SU-DHL-6 (cell line): Measurements from ENCODE around the gene TMCC1.

Experiments used
- H2AFZ ChIP-seq: fragments of 200-600 bp; sonication (generic); 2 replicates; pipeline ENCODE4 v1.6.1; 2014; ENCODE audit warnings: low read depth, mild to moderate bottlenecking, moderate library complexity, mixed read lengths, antibody characterized with exemption, low read length; ENCODE audit not compliant: severe bottlenecking
- H3F3A ChIP-seq: fragments of 200-600 bp; shearing (Covaris generic); 2 replicates; pipeline ENCODE4 v1.6.0; 2016; ENCODE audit warnings: antibody characterized with exemption, mild to moderate bottlenecking; ENCODE audit not compliant: insufficient read depth
- H3K27ac ChIP-seq: fragments of 200-600 bp; sonication (generic); 2 replicates; pipeline ENCODE4 v1.5.1; 2016; ENCODE audit warnings: low read depth, mild to moderate bottlenecking, low read length, moderate library complexity, mixed read lengths
- H3K27me3 ChIP-seq: fragments of 200-600 bp; sonication (generic), shearing (Covaris generic); 2 replicates; pipeline ENCODE4 v1.6.0; 2014; ENCODE audit warnings: mild to moderate bottlenecking, low read length
- H3K36me3 ChIP-seq: fragments of 200-600 bp; sonication (generic); 2 replicates; pipeline ENCODE4 v1.6.1; 2014; ENCODE audit warnings: mild to moderate bottlenecking, low read length, mixed read lengths
- H3K4me2 ChIP-seq: fragments of 300-600, 200-600 bp; shearing (Covaris generic), sonication (generic); 2 replicates; pipeline ENCODE4 v1.6.0; 2014; ENCODE audit warnings: low read length, low read depth, mild to moderate bottlenecking; ENCODE audit not compliant: poor library complexity, severe bottlenecking
- H3K4me3 ChIP-seq: fragments of 200-600 bp; sonication (generic); 2 replicates; pipeline ENCODE4 v1.5.1; 2014; ENCODE audit warnings: antibody characterized with exemption, low read length, mild to moderate bottlenecking, mixed read lengths; ENCODE audit not compliant: insufficient read depth, poor library complexity, severe bottlenecking
- H3K79me2 ChIP-seq: fragments of 200-600 bp; sonication (generic); 2 replicates; pipeline ENCODE4 v1.6.1; 2014; ENCODE audit warnings: mild to moderate bottlenecking, low read length, moderate library complexity; ENCODE audit not compliant: insufficient read depth
- H3K9ac ChIP-seq: fragments of 200-600 bp; sonication (generic); 2 replicates; pipeline ENCODE4 v1.7.0; 2014; ENCODE audit warnings: mild to moderate bottlenecking, low read length
- H3K9me2 ChIP-seq: fragments of 200-600 bp; sonication (generic); replicated peaks from 2 replicates; pipeline ENCODE4 v1.6.1; 2014; ENCODE audit warnings: low read length; ENCODE audit not compliant: insufficient read depth
- H3K9me3 ChIP-seq: fragments of 200-600 bp; sonication (generic); 2 replicates; pipeline ENCODE4 v1.6.1; 2014; ENCODE audit warnings: low read length, mixed read lengths; ENCODE audit not compliant: insufficient read depth
- H4K20me1 ChIP-seq: fragments of 200-600 bp; sonication (generic); 2 replicates; pipeline ENCODE4 v1.6.1; 2014; ENCODE audit warnings: low read depth, mild to moderate bottlenecking, antibody characterized with exemption, low read length, moderate library complexity, mixed read lengths
- CTCF ChIP-seq: fragments of 200-600 bp; sonication (generic); IDR thresholded peaks from one replicate; pipeline ENCODE4 v1.5.1; 2017; ENCODE audit warnings: antibody characterized with exemption, mild to moderate bottlenecking, low read length, moderate library complexity; ENCODE audit not compliant: insufficient read depth, poor library complexity, severe bottlenecking
- EZH2phosphoT487 ChIP-seq: fragments of 200-600 bp; sonication (generic), shearing (Covaris generic); conservative IDR thresholded peaks from 2 replicates; pipeline ENCODE4 v1.6.1; 2018; ENCODE audit warnings: mild to moderate bottlenecking, antibody characterized with exemption, low read length, moderate library complexity, mixed read lengths

TMCC1 gene

GRCh38 chr3:129938140-129938930 lies 44.8 kb upstream of the TMCC1 start:
- Histone ChIP-seq H3K9me3 (no peaks in the 10 kb centered on the region), H3K27me3 (no peaks in the 10 kb centered on the region), H3K36me3 (no peaks in the 10 kb centered on the region), H3K4me3 (no peak overlapping the region), H4K20me1 (no peaks in the 10 kb centered on the region), H3K9me2 (no peaks in the 10 kb centered on the region), H3K9ac (no peak overlapping the region), H3K27ac (no peak overlapping the region), H2AFZ (no peak overlapping the region), H3F3A (no peaks in the 10 kb centered on the region), H3K4me2 (no peak overlapping the region), H3K79me2 (no peaks in the 10 kb centered on the region)
- no peak for TF ChIP-seq EZH2phosphoT487
- TF ChIP-seq CTCF: no peak

GRCh38 chr3:129937717-129938116 lies 44.2 kb upstream of the TMCC1 start:
- TF ChIP-seq EZH2phosphoT487: no peak
- no peak for TF ChIP-seq CTCF
- Histone ChIP-seq H3K4me3 (no peak overlapping the region), H3F3A (no peaks in the 10 kb centered on the region), H3K27ac (no peak overlapping the region), H2AFZ (no peak overlapping the region), H3K9me3 (no peaks in the 10 kb centered on the region), H3K79me2 (no peaks in the 10 kb centered on the region), H3K36me3 (no peaks in the 10 kb centered on the region), H3K27me3 (no peaks in the 10 kb centered on the region), H4K20me1 (no peaks in the 10 kb centered on the region), H3K9me2 (no peaks in the 10 kb centered on the region), H3K9ac (no peak overlapping the region), H3K4me2 (no peak overlapping the region)

GRCh38 chr3:129936757-129937156 lies 43.2 kb upstream of the TMCC1 start:
- H3K79me2 ChIP-seq: no peaks in the 10 kb centered on the region
- no peak overlapping the region for H3K9ac ChIP-seq
- no peaks in the 10 kb centered on the region for H3K9me3 ChIP-seq
- no peak overlapping the region for H3K27ac ChIP-seq
- no peaks in the 10 kb centered on the region for H3F3A ChIP-seq
- no peaks in the 10 kb centered on the region for H3K36me3 ChIP-seq
- H2AFZ ChIP-seq: no peak overlapping the region
- H3K9me2 ChIP-seq: no peaks in the 10 kb centered on the region
- no peak overlapping the region for H3K4me3 ChIP-seq
- TF ChIP-seq CTCF (no peak), EZH2phosphoT487 (no peak)
- H4K20me1 ChIP-seq: no peaks in the 10 kb centered on the region
- H3K27me3 ChIP-seq: no peaks in the 10 kb centered on the region
- no peak overlapping the region for H3K4me2 ChIP-seq
